WERI-Rb-1 (cell line): Measurements from ENCODE around the gene CMIP.

Experiments
- DNase-seq: peaks from one replicate; pipeline ENCODE4 v3.0.0-alpha.2; 2020
- H3K27ac ChIP-seq: fragments of 250-450 bp; sonication (Bioruptor Pico); 2 replicates; pipeline ENCODE4 v1.5.1; 2020; ENCODE audit warnings: mild to moderate bottlenecking, moderate library complexity
- H3K27me3 ChIP-seq: fragments of 250-450 bp; sonication (Bioruptor Pico); 2 replicates; pipeline ENCODE4 v1.5.1; 2021; ENCODE audit warnings: mild to moderate bottlenecking, low read depth, moderate library complexity; ENCODE audit not compliant: insufficient read depth, severe bottlenecking
- H3K36me3 ChIP-seq: fragments of 250-450 bp; sonication (Bioruptor Pico); 2 replicates; pipeline ENCODE4 v1.5.1; 2020; ENCODE audit warnings: mild to moderate bottlenecking, moderate library complexity
- H3K4me3 ChIP-seq: 2 replicates; pipeline ENCODE4 v1.5.1; 2011; ENCODE audit warnings: low read depth, mild to moderate bottlenecking, control low read depth, low read length
- H3K9me3 ChIP-seq: fragments of 250-450 bp; sonication (Bioruptor Pico); 2 replicates; pipeline ENCODE4 v1.5.1; 2021; ENCODE audit warnings: mild to moderate bottlenecking, moderate library complexity; ENCODE audit not compliant: severe bottlenecking
- TF ChIP-seq, protein P1 (sequence below): IDR thresholded peaks from 2 replicates; pipeline ENCODE4 v1.5.1; 2011; ENCODE audit warnings: low read depth, mild to moderate bottlenecking, control low read depth, inconsistent platforms, low read length

The CMIP gene

DNA sequence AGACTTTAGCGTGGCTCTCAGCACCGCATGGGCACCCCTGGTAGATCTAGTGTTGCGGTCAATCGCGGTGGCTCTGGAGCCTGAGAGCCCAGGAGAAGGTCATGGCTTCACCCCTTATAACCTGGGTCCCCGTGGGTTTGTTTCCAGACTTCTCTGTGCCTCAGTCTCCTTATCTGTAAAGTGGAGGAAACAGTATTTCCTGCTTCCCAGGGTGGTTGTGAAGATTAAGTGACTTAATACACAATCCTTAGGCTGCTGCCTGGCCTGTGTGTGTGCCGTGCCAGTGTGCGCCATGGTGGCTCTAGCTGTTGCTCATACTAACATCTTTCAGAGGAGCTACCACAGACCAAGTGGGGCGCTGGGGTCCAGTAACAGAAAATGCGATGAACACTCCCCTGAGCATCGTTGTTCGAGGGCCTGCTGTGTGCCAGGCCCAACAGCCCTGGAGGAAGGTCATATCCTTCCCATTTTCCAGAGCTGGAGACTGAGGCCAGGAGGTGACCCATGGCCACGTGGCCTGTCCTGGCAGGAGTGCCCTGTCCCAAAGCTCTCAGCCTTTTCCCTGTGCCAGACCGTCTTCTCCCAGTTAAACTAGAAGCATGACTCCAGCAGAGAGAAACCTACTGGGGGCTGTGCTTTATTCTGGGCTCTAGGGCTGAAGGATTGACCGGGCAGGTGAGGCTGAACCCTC is 70.1 kb downstream of the CMIP start:
- no peaks in the 10 kb centered on the region for H3K36me3 ChIP-seq
- H3K4me3 ChIP-seq: no peak overlapping the region
- H3K9me3 ChIP-seq: no peaks in the 10 kb centered on the region
- H3K27ac ChIP-seq: no peak overlapping the region
- TF ChIP-seq, protein P1, sequence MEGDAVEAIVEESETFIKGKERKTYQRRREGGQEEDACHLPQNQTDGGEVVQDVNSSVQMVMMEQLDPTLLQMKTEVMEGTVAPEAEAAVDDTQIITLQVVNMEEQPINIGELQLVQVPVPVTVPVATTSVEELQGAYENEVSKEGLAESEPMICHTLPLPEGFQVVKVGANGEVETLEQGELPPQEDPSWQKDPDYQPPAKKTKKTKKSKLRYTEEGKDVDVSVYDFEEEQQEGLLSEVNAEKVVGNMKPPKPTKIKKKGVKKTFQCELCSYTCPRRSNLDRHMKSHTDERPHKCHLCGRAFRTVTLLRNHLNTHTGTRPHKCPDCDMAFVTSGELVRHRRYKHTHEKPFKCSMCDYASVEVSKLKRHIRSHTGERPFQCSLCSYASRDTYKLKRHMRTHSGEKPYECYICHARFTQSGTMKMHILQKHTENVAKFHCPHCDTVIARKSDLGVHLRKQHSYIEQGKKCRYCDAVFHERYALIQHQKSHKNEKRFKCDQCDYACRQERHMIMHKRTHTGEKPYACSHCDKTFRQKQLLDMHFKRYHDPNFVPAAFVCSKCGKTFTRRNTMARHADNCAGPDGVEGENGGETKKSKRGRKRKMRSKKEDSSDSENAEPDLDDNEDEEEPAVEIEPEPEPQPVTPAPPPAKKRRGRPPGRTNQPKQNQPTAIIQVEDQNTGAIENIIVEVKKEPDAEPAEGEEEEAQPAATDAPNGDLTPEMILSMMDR: no peak
- no peaks in the 10 kb centered on the region for H3K27me3 ChIP-seq
- DNase-seq: no peak

GRCh38 chr16:81515281-81515680 is 70.7 kb downstream of the CMIP start:
- Histone ChIP-seq H3K27ac (no peak overlapping the region), H3K36me3 (no peaks in the 10 kb centered on the region), H3K4me3 (no peak overlapping the region), H3K27me3 (no peaks in the 10 kb centered on the region), H3K9me3 (no peaks in the 10 kb centered on the region)
- TF ChIP-seq, protein P1: no peak
- DNase-seq: no peak

GRCh38 chr16:81515721-81516120 is 71.1 kb downstream of the CMIP start:
- H3K9me3 ChIP-seq: no peaks in the 10 kb centered on the region
- TF ChIP-seq, protein P1: no peak
- H3K27ac ChIP-seq: no peak overlapping the region
- no peaks in the 10 kb centered on the region for H3K27me3 ChIP-seq
- no peak overlapping the region for H3K4me3 ChIP-seq
- no peaks in the 10 kb centered on the region for H3K36me3 ChIP-seq
- no peak for DNase-seq

DNA sequence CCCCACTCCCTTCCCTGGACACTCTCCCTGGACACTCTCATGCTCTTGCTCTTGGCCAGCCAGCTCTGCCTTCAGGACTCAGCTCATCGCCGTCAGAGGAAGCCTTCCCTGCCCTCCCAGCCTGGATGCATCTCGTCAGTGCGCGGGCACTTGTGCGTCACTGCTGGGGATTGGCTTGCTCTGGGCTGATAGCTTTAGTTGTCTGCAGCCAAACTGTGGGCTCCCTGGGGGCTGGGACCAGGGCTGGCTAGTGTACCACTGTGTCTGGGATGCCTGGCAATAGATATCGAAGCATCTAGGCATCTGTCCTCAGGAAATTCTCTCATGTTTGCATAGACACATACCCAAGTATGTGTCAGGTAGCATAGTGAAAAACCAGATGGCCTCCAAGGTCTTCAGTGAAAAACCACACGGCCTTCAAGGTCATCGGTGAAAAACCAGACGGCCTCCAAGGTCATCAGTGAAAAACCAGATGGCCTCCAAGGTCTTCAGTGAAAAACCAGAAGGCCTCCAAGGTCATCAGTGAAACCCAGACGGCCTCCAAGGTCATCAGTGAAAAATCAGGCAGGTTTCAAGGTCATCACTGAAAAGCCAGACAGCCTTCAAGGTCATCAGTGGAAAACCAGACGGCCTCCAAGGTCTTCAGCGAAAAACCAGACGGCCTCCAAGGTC is 72.0 kb downstream of the CMIP start:
- TF ChIP-seq, protein P1: no peak
- DNase-seq: no peak
- no peaks in the 10 kb centered on the region for H3K36me3 ChIP-seq
- no peaks in the 10 kb centered on the region for H3K9me3 ChIP-seq
- H3K27me3 ChIP-seq: no peaks in the 10 kb centered on the region
- no peak overlapping the region for H3K27ac ChIP-seq
- H3K4me3 ChIP-seq: no peak overlapping the region

GRCh38 chr16:81517150-81517499 is 72.5 kb downstream of the CMIP start:
- Histone ChIP-seq H3K36me3 (no peaks in the 10 kb centered on the region), H3K27ac (no peak overlapping the region), H3K9me3 (no peaks in the 10 kb centered on the region), H3K4me3 (no peak overlapping the region), H3K27me3 (no peaks in the 10 kb centered on the region)
- DNase-seq: no peak
- TF ChIP-seq, protein P1: no peak
